GM10847 (cell line): ENCODE data around the gene MEGF8.
A peak's percentile ranks its signal among the peaks of the same experiment; 100 is the strongest.

Experiments used
- POLR2A ChIP-seq: IDR thresholded peaks from 2 replicates; pipeline ENCODE4 v1.6.1; 2011; ENCODE audit not compliant: insufficient read length; ENCODE audit errors: extremely low read depth

MEGF8 gene

DNA sequence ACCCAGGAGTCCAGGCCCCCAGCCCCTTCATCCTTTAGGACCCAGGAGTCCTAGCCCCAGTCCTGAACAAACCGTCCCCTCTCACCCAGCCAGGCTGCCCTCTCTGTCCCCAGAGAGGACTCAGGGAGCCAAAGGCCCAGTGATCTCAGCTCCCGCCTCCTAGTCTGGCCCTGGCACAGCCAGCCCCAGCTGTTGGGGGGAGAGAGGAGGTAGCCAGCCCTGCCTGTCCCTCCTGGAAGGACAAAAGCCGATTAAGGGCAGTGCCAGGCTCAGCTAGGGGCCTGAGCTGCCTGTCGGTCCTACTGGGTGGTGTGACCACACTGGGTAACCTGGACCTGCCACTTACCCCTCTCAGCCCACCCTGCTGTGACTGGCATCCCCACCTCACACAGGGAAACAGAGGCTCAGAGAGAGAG, 87.2 kb downstream of the MEGF8 start:
- no peak for TF ChIP-seq POLR2A

DNA sequence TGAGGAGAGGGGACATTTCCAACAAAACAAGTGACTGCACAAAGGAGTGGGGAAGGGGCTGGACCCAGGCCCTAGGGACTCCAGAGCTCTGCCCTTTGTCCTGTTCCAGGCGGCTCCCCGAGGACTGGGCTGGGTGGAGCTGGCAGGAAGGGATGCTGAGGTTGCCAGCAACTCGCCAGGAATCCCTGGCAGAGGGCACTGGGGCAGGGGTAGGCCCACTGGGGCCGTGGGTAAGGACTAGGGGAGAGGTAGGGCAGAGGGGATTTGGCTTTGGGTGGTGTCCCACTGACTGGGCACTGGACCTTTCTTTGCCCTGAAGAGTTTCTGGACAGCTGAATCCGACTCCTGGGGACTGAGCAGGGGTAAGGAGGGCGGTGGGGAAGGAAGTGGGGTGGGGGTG, 93.9 kb downstream of the MEGF8 start:
- no peak for TF ChIP-seq POLR2A

DNA sequence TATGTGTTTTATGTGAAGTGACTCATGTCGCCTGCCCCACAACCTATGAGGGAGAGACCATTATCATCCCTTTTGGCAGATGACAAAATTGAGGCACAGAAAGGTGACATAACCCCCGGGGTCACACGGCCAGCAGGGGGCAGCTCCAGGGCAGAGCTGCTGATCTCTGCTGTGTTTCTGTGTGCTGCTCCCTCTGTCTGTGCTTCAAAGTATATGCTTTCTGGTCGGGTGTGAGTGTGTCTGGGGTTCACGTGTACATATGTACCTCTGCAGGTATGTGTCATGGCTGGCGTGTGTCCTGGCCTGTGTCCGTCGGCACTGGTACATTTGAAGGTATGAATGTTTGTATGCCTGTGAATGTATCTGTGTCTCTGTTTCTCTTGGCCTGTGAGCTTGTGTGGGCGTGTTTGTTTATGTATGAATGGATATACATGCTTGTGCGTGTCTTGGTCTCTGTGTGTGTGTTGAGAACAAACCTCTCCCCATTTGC, 94.7 kb downstream of the MEGF8 start:
- no peak for TF ChIP-seq POLR2A

- no peak for TF ChIP-seq POLR2A
These were observed 95.7 kb downstream of the MEGF8 start for GRCh38 chr19:42421101-42421500.

GRCh38 chr19:42421591-42422031, 96.2 kb downstream of the MEGF8 start:
- TF ChIP-seq POLR2A = no peak

DNA sequence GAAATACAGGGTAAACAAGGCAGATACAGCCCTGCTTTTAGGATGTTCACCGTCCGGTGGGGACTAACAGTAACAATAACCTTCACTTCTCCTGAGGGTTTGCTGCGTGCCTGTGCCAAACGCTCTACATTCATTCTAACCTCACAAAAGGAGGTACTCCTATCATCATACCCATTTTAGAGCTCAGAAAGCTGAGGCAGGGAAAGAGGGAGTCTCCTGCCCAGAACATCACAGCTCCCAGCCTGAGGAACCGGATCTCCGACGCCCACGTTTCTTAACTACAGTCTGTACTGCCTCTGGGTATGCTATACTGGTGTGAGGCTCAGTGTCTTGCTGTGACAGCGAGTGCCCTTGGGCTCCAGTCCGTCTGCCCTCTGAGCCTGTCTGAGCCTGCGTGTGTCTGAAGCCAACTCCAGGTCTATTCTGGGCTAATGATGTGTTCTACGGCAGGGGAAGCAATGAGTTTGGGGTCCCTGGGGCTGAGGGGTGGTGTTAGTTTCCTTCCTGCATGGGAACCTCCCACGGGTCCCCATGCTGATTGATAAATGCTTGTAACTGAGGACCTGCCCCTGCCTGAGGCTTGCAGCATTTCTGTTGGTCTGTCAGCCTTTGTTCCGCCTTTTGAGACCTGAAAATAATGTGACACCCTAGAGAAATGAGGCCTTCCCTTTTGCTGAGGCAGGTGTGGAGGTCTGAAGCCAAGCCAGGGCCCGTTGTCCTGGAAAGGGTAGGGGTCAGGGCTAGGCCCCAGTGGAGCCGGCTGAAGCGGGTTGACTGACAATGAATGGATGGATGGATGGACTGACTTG, 96.9 kb downstream of the MEGF8 start:
- no peak for TF ChIP-seq POLR2A

- no peak for TF ChIP-seq POLR2A
These were observed 97.5 kb downstream of the MEGF8 start for GRCh38 chr19:42422901-42423461.

DNA sequence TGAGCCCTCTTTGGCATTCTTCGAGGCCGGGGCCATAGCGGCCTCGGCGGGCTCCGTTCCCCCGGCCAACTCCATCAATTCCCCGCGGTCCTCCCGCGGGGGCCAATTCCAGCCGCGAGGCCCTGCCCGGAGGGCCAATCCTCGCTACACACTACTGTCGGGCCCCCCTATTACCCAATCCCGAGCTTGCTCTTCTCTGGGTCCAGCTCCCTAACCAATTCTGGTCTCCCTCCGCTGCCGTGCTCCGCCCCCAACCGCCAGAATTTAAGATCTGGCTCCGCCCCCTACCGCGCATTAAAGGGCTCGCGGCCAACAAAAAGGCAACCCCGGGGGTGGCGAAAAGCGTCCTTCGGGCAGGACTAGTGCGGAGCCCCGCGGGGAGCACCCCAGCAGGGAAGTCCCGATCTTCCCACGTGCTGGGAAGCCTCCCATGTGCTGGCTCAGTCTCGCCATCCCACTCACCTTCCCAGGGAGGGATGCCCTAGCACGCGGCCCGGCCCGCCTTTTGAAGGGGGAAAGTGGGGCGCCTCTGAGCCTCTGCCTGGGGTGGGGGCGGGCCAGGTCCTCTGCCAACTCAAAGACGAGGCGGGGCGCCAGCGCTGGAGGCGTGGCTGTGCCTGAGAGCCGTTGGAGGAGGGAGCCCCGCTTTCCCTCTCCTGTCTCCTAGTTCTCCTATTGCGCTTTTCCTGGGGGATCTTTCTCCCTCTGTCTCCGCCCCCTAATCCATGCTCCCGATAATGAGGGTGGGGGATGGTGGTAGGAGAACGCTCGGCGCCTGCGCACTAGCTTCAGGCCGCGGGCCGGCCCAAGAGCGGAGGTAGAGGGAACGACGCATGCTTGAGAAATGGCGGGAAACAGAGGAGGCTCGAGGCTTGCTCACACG, 98.3 kb downstream of the MEGF8 start:
- peak; percentile 32 for TF ChIP-seq POLR2A

DNA sequence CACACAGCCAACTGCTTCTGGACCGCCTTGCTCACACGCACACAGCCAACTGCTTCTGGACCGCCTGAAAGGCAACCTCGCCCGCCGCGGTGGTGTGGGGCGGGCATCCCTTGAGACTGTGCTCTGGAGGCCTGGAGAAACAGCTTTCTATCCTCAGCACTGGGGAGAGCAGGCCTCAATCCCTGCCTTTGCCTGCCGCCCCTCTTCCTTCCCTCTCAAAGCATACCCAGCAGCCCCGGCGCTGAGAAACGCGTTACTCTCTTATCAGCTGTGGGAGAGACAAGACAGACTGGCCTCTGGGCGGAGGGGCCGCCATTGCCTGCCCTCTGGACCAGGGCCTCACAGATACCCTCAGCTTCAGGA, 98.9 kb downstream of the MEGF8 start:
- TF ChIP-seq POLR2A = no peak

DNA sequence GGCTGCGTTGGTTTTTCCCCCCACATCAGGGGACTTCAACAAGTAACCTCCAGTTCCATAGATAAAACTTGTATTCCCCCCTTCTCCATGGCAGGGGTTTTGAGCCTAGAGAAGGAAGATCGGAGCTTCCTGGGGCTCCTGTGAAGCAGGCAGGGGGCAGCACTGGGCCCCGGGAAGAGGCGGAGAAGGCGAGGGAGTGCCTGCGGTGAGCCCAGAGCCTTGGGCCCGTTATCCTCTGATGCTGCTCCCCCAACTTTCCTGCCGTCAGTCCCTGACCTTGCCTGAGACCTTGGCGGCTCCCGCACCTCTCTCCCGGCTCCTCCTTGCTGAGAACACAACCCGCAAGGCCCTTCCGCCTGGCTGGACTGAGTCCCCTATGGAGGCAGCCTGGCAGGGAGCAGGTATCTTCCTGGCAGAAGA, 99.3 kb downstream of the MEGF8 start:
- TF ChIP-seq POLR2A = no peak

DNA sequence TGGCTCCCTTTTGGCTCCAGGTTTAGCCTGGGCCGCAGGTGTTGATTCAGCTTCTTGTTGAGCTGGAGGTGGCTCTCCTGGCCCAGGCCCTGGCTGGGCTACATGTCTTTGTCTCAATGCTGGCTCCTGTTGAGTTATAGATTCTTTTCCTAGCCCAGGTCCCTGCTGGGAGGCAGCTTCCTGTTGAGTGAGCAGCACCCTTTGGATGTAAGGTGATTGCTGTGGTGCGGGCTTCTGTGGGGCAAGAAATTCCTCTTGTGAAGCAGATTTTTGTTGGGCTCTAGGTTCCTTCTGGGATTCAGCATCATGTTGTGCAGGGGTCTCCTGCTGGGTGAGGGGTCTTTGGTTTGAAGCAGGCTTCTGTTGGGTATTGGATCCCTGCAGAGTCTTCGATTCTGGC, 101.2 kb downstream of the MEGF8 start:
- no peak for TF ChIP-seq POLR2A

DNA sequence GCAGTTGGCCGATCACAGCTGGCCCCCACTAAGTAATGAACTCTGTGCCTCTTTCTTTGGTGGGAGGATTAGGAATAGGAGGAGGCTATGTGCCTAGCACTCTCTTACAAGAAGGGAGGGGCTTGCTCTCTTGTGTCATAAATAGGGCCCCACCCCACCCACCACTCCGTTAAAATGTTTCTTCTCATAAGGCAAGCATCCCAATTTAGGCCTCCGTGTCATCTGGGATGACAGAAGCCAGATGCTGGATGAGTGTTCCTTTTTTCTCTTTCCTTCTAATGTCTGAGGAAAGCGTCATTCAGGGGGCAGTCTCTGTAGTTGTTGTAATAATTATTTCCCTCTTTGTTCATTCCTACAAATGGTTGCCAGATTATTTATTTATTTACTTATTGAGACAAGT, 101.9 kb downstream of the MEGF8 start, which contains the start of gene LIPE:
Gene LIPE (minus strand): TSS at position 76 of the 400 bp plus-strand sequence. CDS start 239 bp downstream, outside the sequence.
- no peak for TF ChIP-seq POLR2A
